ENCODE data around the gene HOXA13. TPM values are rescaled to one million over a fixed set of nuclear protein-coding genes. Genes with fewer than 3 reads are reported as not detected.
A peak's percentile ranks its signal among the peaks of the same experiment; 100 is the strongest.

HOXA13 gene
- total RNA-seq, 5 donors from 2014 or later (not counting 1 experiment from before 2014, with no cell fraction given) = not detected

GRCh38 chr7:27186668-27187474 is 13.0 kb downstream of the HOXA13 start:
- H3K27me3 ChIP-seq (replicated peaks in 1 of 2; ENCODE audit: control insufficient read depth in 2 of 2, extremely low read depth in 1 of 2, insufficient read depth in 2 of 2, low read length in 1 of 2) = peaks cover 37 to 97% of the 10 kb centered on the region in 2 experiments
- POLR2A ChIA-PET = interaction anchor here in 1 of 2 donors (0.6 kb wide), 1 partner anchor 9 kb away, joined by 3 read pairs; no protein-coding TSS in a partner anchor
- no peak overlapping the region for H3K4me3 ChIP-seq (ENCODE audit: control insufficient read depth in 1 of 2, extremely low read depth in 1 of 2, low read length in 1 of 2)
- DNase-seq = peak in 2 of 35 experiments; percentile 8 to 10
- H3K36me3 ChIP-seq (ENCODE audit: control insufficient read depth in 2 of 2, extremely low read depth in 1 of 2, insufficient read depth in 1 of 2, low read length in 1 of 2) = no peaks in the 10 kb centered on the region
- H3K27ac Mint-ChIP-seq = peak overlapping the region in 1 of 2 donors; percentile 85
- ATAC-seq (replicated peaks in 1 of 4) = no peak
- H3K9me3 Mint-ChIP-seq = no peaks in the 10 kb centered on the region
- CTCF ChIA-PET = interaction anchor here (0.7 to 2.7 kb wide), 6 partner anchors 9 to 817 kb away, joined by 3 to 13 read pairs (median 4); partner anchors contain the start of gene HOXA3 (in 1 of the 2)
- peak overlapping the region in 2 of 3 donors; percentile 9 to 79 for H3K4me3 Mint-ChIP-seq
- peaks cover 54 to 73% (median 66%) of the 10 kb centered on the region in 3 donors for H3K4me1 Mint-ChIP-seq
- H3K36me3 Mint-ChIP-seq = no peaks in the 10 kb centered on the region
- peaks cover 27 to 68% of the 10 kb centered on the region in 2 experiments for H3K4me1 ChIP-seq (ENCODE audit: control insufficient read depth in 1 of 2, extremely low read depth in 1 of 2, insufficient read depth in 2 of 2, low read length in 2 of 2)
- peaks cover 69 to 94% of the 10 kb centered on the region in 2 donors for H3K27me3 Mint-ChIP-seq
- H3K27ac ChIP-seq (ENCODE audit: low read length) = no peak overlapping the region
- no peaks in the 10 kb centered on the region for H3K9me3 ChIP-seq
- no CpG with 5 or more reads among the region's 4 CpGs for WGBS (ENCODE audit: insufficient coverage)

GRCh38 chr7:27185854-27186667 is 13.8 kb downstream of the HOXA13 start:
- CTCF ChIA-PET = interaction anchor here (0.6 to 2.7 kb wide), 3 partner anchors 10 to 816 kb away, joined by 3 to 13 read pairs (median 3); no protein-coding TSS in a partner anchor
- peaks cover 27 to 64% of the 10 kb centered on the region in 2 experiments for H3K4me1 ChIP-seq (ENCODE audit: control insufficient read depth in 1 of 2, extremely low read depth in 1 of 2, insufficient read depth in 2 of 2, low read length in 2 of 2)

DNA sequence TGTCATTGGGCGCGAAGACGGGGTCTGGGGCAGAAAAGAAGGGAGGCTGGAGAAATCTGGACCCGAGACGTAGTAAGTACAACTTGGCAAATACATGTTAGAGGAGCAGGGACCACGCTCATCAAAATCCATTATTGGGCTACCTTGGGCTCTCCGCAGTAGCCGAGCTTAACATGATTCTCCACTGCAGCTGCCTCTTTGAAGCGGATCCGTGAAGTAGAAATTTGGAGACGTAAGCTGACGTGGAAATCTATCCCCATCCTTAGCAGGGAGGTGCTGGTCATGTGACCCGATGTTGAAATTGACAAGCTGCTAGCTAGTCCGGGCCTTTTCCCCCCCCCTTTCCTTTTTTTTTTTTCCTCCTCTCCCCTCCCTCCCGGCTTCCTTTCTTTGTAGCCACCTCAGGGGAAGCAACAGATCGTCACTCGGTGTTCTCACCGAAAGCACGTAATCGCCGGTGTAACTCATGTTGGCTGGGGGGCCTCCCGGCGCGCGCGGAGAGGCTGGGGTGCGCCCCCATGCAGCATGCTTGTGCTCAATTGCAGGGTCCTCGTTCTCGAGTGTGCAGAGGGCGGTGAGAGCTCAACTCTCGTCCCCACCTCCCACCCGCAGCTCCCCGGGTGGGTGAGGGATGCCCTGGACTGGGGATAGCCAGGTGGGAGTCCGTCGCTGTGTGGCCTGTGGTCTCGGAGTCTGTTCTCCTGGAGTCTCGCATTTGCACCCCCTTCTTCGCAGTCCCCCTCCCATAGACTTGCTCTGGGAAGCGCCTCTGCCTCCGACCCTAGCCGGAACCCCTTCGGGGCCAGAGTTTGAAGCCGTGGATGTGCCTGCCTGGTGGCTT is 14.7 kb downstream of the HOXA13 start, which contains the start of gene HOXA11:
HOXA11 (minus strand) TSS at position 220 of the 841 bp plus-strand sequence; CDS start at position 132, 88 bp downstream.
- H3K36me3 Mint-ChIP-seq = no peaks in the 10 kb centered on the region
- 13% methylated on average over 31 of the region's 43 CpGs for WGBS (ENCODE audit: insufficient coverage)
- POLR2A ChIA-PET = no interaction called here
- peaks cover 36 to 95% of the 10 kb centered on the region in 2 experiments for H3K27me3 ChIP-seq (replicated peaks in 1 of 2; ENCODE audit: control insufficient read depth in 2 of 2, extremely low read depth in 1 of 2, insufficient read depth in 2 of 2, low read length in 1 of 2)
- peaks cover 51 to 66% (median 59%) of the 10 kb centered on the region in 3 donors for H3K4me1 Mint-ChIP-seq
- no peaks in the 10 kb centered on the region for H3K9me3 Mint-ChIP-seq
- peak within 1 kb of the TSS; percentile 17 to 85 for H3K27ac Mint-ChIP-seq
- DNase-seq (peak in 5 of 35 experiments; percentile 1 to 47 (median 17)), ATAC-seq (replicated peaks in 1 of 4) (peak in 1 of 4 experiments; percentile 48)
- no peaks in the 10 kb centered on the region for H3K9me3 ChIP-seq
- H3K27me3 Mint-ChIP-seq = peaks cover 57 to 91% of the 10 kb centered on the region in 2 donors
- H3K4me3 Mint-ChIP-seq = peak within 1 kb of the TSS; percentile 52 to 71 (median 71)
- CTCF ChIA-PET = interaction anchor here (0.6 to 2.7 kb wide), 3 partner anchors 11 to 46 kb away, joined by 3 to 13 read pairs (median 3); no protein-coding TSS in a partner anchor
- H3K36me3 ChIP-seq (ENCODE audit: control insufficient read depth in 2 of 2, extremely low read depth in 1 of 2, insufficient read depth in 1 of 2, low read length in 1 of 2) = no peaks in the 10 kb centered on the region
- H3K27ac ChIP-seq (ENCODE audit: low read length) = no peak within 1 kb of the TSS
- H3K4me3 ChIP-seq (ENCODE audit: control insufficient read depth in 1 of 2, extremely low read depth in 1 of 2, low read length in 1 of 2) = peak within 1 kb of the TSS; percentile 37 to 55
- peaks cover 27 to 65% of the 10 kb centered on the region in 2 experiments for H3K4me1 ChIP-seq (ENCODE audit: control insufficient read depth in 1 of 2, extremely low read depth in 1 of 2, insufficient read depth in 2 of 2, low read length in 2 of 2)

More at GRCh38 chr7:27185854-27186667, 13.8 kb downstream of the HOXA13 start:
- Histone ChIP-seq H3K9me3 (no peaks in the 10 kb centered on the region), H3K27me3 (replicated peaks in 1 of 2; ENCODE audit: control insufficient read depth in 2 of 2, extremely low read depth in 1 of 2, insufficient read depth in 2 of 2, low read length in 1 of 2) (peaks cover 39 to 95% of the 10 kb centered on the region in 2 experiments), H3K27ac (ENCODE audit: low read length) (no peak overlapping the region), H3K36me3 (ENCODE audit: control insufficient read depth in 2 of 2, extremely low read depth in 1 of 2, insufficient read depth in 1 of 2, low read length in 1 of 2) (no peaks in the 10 kb centered on the region), H3K4me3 (ENCODE audit: control insufficient read depth in 1 of 2, extremely low read depth in 1 of 2, low read length in 1 of 2) (peak overlapping the region in 1 of 2 donors; percentile 52)
- Mint-ChIP-seq H3K9me3 (no peaks in the 10 kb centered on the region), H3K4me3 (peak overlapping the region; percentile 49 to 71 (median 52)), H3K4me1 (peaks cover 54 to 67% (median 62%) of the 10 kb centered on the region in 3 donors), H3K36me3 (no peaks in the 10 kb centered on the region), H3K27me3 (peaks cover 63 to 93% of the 10 kb centered on the region in 2 donors), H3K27ac (peak overlapping the region; percentile 17 to 85)
- peak in 3 of 35 experiments; percentile 12 to 23 (median 20) for DNase-seq
- 9% methylated on average over 18 of the region's 24 CpGs for WGBS (ENCODE audit: insufficient coverage)
- POLR2A ChIA-PET = interaction anchor here in 1 of 2 donors (0.6 kb wide), 1 partner anchor 8 kb away, joined by 3 read pairs; no protein-coding TSS in a partner anchor
- ATAC-seq (replicated peaks in 1 of 4) = no peak

GRCh38 chr7:27184337-27185012 is 15.4 kb downstream of the HOXA13 start:
- Mint-ChIP-seq H3K9me3 (no peaks in the 10 kb centered on the region), H3K27ac (peak overlapping the region in 1 of 2 donors; percentile 61), H3K4me1 (peaks cover 47 to 63% (median 56%) of the 10 kb centered on the region in 3 donors), H3K36me3 (no peaks in the 10 kb centered on the region), H3K4me3 (peak overlapping the region; percentile 52 to 71 (median 71)), H3K27me3 (peaks cover 55 to 89% of the 10 kb centered on the region in 2 donors)
- ATAC-seq (replicated peaks in 1 of 4) (peak in 3 of 4 experiments; percentile 15 to 24 (median 17)), DNase-seq (peak in 5 of 35 experiments; percentile 5 to 55 (median 20))
- 1% methylated on average over 72 of the region's 72 CpGs for WGBS (ENCODE audit: insufficient coverage)
- Histone ChIP-seq H3K27ac (ENCODE audit: low read length) (no peak overlapping the region), H3K9me3 (no peaks in the 10 kb centered on the region), H3K4me3 (ENCODE audit: control insufficient read depth in 1 of 2, extremely low read depth in 1 of 2, low read length in 1 of 2) (peak overlapping the region; percentile 37 to 55), H3K4me1 (ENCODE audit: control insufficient read depth in 1 of 2, extremely low read depth in 1 of 2, insufficient read depth in 2 of 2, low read length in 2 of 2) (peaks cover 27 to 69% of the 10 kb centered on the region in 2 experiments), H3K27me3 (replicated peaks in 1 of 2; ENCODE audit: control insufficient read depth in 2 of 2, extremely low read depth in 1 of 2, insufficient read depth in 2 of 2, low read length in 1 of 2) (peaks cover 32 to 95% of the 10 kb centered on the region in 2 experiments), H3K36me3 (ENCODE audit: control insufficient read depth in 2 of 2, extremely low read depth in 1 of 2, insufficient read depth in 1 of 2, low read length in 1 of 2) (no peaks in the 10 kb centered on the region)
- CTCF ChIA-PET = interaction anchor here in 1 of 2 donors (1.5 kb wide), 1 partner anchor 34 kb away, joined by 3 read pairs; no protein-coding TSS in a partner anchor
- POLR2A ChIA-PET = interaction anchor here in 1 of 2 donors (0.6 kb wide), 1 partner anchor 932 kb away, joined by 4 read pairs; no protein-coding TSS in a partner anchor
